ENCODE data around the gene MYOCOS.
"Not testable (repeated sequence)": the region's sequence is repeated elsewhere in the genome, so short reads cannot be mapped to it uniquely, and the experiment has no call there.

The MYOCOS gene, protein sequence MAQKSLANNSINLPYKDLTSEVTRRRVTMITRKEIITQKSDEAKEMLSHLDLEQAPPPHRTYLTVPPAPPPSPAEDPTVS

DNA sequence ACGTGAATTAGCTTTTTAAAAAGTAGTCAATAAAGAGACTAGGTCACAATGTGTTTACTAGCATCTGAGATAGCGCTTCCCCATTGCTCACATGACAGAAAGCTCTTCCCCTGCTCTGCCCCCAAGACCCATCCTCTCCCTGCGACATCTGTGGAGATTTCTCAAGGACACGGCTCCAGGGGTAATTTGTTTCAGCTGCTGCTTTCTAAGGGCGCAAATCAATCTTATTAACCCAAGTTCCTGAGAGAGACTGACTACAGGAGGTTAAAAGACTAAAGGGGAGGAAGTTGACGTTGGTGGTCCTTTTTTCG is at the start of gene MYOCOS:
MYOCOS (plus strand) TSS at position 92 of the 311 bp plus-strand sequence. CDS start 1,641 bp downstream, outside the sequence.
- DNase-seq (ENCODE audit: extremely low read depth in 1 of 2, low read depth in 1 of 2), result no peak

DNA sequence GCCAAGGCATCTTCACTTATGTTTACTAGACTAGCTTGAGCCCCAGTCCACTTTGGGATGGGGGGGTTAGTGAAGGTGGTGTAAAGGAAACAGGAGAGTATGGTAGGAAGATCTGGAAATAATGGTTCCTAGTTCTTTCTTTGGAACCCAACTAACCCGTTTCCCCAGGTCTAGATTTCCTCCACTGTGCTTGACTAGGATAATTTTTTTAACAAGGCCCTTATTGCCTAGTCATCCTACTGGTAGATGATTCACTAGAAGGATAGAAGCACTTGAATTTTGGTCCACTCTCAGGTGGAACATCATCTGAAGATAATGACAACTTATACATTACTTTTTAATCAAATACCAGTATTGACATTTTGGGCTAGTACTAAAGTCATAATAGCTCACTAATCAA is 45.9 kb upstream of the MYOCOS start:
- no peak for DNase-seq (ENCODE audit: extremely low read depth in 1 of 2, low read depth in 1 of 2)

DNA sequence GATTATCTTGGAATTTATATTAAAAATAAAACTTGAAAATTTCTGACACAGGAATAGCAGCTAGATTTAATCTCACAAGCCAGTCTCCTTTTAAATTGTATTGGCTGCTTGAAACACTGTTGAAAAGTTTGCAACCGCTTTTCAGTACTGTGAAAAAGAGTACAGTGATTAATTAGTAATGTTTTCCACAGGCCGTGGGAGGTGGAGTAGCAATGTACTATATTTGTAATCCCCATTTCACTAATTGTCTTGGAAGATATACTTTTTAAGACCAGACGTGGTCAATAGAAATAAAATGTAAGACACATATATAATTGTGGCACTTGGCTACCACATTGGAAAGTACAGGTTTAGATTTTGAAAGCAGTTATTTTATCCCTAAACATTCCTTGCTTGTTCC is 40.8 kb upstream of the MYOCOS start:
- DNase-seq (ENCODE audit: extremely low read depth in 1 of 2, low read depth in 1 of 2), result no peak

DNA sequence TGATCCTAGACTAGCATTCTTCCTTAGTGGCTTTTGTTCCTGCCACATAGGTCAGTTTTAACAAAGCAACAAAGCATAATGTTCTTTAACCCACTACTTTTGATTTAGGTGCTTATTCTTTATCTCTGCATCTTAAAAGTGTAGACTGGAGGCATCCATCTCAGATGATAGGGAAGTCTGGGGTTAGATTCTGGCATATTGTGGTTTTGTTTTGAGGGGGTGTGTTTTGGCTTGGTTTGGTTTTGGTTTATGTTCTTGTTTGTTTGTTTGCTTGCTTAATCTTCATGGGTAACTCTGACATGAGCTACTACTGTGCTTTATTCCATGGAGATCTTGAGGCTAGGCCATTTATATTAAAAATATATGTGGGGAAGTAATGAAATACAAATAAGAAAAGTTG is 40.3 kb upstream of the MYOCOS start:
- DNase-seq (ENCODE audit: extremely low read depth in 1 of 2, low read depth in 1 of 2), result no peak

DNA sequence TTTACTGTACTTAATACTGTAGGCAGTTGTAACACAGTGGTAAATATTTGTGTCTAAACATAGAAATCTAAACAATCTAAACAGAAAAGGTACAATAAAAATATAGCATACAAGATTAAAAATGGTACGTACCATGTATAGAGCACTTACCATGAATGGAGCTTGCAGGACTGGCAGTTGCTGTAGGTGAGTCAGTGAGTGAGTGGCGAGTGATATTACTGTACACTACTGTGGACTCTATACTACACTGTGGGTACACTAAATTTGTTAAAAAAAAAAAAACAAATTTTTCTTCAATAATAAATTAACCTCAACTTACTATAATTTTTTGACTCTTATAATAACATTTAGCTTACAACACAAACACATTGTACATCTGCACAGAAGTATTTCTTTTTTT is 39.5 kb upstream of the MYOCOS start:
- no peak for DNase-seq (ENCODE audit: extremely low read depth in 1 of 2, low read depth in 1 of 2)

DNA sequence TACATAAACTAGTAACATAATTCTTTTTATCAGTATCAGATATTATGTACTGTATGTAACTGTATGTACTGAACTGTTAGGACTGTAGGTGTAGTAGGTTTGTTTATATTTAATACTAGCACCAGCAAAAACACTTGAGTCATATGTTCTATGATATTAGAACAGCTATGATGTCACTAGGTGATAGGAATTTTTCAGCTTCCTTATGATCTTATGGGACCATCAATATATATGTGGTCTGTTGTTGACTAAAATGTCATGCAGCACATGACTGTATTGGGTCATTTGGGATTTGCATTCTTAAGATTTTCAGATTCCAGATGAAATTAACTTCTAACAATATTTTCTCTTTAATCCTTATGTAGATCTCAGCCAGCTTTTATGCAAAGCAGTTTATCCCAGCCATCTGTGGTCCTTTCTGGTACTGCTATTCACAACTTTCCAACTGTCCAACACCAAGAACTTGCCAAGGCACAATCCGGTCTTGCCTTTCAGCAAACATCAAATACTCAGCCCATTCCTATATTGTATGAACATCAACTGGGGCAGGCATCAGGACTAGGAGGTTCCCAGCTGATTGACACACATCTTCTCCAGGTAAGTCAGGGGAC is 38.3 kb upstream of the MYOCOS start:
- no peak for DNase-seq (ENCODE audit: extremely low read depth in 1 of 2, low read depth in 1 of 2)

DNA sequence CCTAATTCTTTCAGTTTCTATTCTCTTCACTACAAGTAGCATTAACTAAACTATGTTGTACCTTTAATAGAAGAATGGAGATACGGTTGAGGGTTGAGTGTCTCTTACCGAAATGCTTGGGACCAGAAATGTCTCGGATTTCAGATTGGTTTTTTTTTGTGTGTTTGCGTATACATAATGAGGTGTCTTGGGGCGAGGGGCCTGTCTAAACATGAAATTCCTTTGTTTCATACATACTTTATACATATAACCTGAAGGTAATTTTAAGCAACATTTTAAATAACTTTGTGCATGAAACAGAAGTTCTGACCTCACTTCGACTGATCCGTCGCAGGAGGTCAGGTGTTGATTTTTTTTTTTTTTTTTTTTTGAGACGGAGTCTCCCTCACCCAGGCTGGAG is 36.3 kb upstream of the MYOCOS start:
- no peak for DNase-seq (ENCODE audit: extremely low read depth in 1 of 2, low read depth in 1 of 2)

DNA sequence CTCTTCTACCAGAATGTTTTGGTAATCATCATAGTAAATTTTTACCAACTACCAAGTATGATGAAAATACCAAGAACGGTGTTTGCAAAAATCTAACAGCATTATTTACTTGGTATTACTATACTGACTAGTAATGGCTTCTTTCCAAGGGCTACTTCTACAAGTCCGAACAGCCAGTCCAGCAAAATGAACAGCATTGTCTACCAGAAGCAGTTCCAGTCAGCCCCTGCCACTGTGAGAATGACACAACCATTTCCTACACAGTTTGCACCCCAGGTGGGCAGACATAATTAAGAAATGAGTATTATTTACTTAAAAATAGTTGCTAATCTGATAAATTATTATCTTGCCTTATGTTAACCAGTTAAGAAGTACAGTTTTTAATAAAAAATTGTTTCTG is 33.8 kb upstream of the MYOCOS start:
- DNase-seq (ENCODE audit: extremely low read depth in 1 of 2, low read depth in 1 of 2), result no peak

DNA sequence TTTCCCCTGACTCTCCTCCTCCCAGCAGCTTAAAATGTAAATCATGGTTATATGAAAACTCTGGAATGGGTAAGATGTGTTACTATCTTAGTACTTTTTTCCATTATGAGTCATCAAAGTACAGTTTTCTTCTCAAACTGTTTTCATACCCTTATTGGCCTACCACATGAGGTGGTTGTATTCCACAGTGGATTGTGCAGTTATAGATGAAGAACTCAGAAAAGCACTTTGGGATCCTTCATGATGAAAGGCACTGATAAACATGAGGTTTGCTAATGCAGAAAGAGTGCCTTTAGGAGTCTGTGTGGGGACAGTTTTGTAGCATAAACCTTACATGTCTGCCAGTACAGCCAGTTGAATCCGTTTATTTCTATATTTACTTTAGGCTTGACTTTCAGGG is 32.0 kb upstream of the MYOCOS start:
- no peak for DNase-seq (ENCODE audit: extremely low read depth in 1 of 2, low read depth in 1 of 2)

DNA sequence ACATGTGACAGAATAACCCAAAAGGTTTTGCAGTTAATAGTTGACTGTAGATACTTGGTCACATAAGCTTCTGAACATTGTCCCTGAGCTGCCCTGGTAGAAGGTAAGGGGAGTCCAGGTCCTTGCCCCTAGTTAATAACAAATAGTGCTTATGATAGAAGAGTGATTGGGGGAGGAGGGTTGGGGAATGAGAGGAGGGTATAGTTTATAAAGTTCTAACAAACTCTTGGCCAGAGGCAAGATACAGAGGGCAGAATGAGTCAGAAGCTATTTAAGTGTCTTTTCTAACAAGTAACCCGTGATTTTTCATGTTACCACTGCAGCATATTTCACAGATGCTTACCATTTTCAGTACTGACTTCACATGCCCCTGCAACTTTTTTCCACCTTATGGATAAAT is 26.7 kb upstream of the MYOCOS start:
- no peak for DNase-seq (ENCODE audit: extremely low read depth in 1 of 2, low read depth in 1 of 2)

DNA sequence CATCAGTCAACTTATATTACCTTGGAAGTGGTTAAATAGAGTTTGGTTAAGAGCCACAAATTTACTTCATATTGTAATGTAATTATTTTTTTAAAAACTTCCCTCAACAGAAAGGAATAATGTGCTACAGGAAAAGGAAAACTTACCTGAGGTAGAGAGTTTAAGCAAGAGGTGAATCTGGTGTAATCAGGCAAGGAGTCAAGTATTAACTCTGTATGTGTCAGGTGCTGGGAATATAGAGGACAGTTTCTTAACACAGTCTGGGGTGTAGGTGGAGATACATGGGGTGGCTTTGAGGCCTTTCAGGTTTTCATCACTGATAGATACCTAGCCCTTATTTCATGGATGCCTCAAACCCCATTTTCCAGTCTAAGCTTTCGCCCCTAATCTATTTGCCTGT is 25.9 kb upstream of the MYOCOS start:
- DNase-seq (ENCODE audit: extremely low read depth in 1 of 2, low read depth in 1 of 2), result no peak

DNA sequence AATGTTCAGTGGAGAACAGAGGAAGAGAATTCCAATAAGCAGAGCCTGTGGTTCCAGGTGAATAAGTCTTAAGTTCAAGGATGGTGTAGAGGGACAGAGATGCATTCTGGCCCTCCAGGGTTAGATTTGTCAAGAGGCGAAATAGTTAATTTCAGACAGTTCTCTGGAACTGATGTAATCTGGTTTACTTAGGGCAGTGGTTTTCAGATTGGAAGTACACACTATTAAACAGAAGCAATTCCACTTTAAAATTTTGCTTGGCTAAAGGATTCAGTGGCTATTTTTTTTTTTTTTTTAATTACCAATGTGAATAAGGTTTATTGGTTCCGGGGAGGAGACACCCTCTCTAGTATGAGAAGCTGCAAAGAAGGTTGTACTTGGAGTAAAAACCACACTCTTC is 25.3 kb upstream of the MYOCOS start:
- DNase-seq (ENCODE audit: extremely low read depth in 1 of 2, low read depth in 1 of 2), result no peak

DNA sequence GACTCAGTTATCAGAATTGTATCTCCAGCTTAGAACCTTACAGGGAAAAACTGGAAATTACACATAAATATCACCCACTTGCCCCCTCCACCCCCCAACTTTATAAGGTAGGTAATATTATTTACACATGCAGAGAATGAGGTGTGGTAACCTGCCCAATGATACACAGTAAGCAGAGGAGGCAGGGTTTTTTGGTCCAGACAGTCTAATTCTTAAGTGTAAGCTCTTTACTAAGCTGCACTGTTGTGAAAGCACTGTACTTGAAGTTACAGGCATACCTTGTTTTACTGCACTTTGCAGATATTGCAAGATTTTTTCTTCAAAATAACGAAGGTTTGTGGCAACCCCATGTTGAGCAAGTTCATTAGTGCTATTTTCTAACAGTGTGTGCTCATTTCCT is 24.8 kb upstream of the MYOCOS start:
- DNase-seq (ENCODE audit: extremely low read depth in 1 of 2, low read depth in 1 of 2), result no peak

DNA sequence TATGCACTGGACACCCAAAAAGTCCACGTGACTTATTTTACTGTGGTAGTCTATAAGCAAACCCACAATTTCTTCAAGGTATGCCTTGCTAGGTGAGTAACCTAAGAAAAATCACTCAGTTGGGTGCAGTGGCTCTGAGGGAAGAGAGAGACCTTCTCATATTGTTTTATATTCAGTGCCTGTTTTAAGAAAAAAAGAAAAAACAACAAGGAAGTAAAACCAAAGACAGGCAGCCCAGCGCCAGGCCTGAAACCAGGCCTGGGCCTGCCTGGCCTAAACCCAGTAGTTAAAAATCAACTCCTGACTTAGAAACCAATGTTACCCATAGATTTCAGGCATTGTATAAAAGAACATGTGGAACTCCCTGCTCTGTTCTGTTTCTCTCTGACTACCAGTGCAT is 21.7 kb upstream of the MYOCOS start:
- DNase-seq (ENCODE audit: extremely low read depth in 1 of 2, low read depth in 1 of 2), result not testable (repeated sequence)

DNA sequence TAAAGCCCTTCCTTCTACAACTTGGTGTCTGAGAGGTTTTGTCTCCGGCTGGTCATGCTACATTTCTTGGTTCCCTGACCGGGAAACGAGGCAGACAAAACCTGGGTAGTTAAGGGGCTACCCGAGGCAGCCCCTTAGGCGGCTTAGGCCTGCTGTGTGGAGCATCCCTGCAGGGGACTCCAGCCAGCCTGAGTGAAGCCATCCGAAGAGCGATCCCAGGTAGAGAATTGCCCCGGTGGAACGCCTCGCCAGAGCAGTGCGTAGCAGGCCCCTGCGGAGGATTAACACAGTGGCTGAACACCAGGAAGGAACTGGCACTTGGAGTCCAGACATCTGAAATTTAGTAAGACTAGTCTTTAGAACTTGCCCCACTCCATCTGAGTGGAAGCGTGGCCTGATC is 21.2 kb upstream of the MYOCOS start:
- DNase-seq (ENCODE audit: extremely low read depth in 1 of 2, low read depth in 1 of 2), result no peak

DNA sequence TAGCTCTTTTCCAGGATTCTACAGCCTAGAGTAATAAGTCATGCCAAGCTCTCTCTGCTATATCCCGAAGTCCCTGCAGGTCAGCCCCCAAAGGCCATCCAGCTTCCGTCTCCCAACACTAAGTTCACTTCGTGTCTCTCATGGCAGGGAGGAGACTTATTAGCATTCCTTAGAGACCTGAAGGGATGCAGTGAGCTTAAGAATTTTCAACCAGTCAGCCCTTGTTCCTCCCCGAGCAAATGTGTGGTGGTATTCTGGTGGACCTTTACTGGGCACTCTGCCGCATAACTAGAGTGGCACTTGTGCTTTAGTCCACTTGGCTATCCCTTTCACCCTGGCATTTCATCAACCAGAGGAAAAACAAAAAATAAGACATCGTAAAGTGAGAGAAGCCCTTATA is 19.0 kb upstream of the MYOCOS start:
- DNase-seq (ENCODE audit: extremely low read depth in 1 of 2, low read depth in 1 of 2), result not testable (repeated sequence)

DNA sequence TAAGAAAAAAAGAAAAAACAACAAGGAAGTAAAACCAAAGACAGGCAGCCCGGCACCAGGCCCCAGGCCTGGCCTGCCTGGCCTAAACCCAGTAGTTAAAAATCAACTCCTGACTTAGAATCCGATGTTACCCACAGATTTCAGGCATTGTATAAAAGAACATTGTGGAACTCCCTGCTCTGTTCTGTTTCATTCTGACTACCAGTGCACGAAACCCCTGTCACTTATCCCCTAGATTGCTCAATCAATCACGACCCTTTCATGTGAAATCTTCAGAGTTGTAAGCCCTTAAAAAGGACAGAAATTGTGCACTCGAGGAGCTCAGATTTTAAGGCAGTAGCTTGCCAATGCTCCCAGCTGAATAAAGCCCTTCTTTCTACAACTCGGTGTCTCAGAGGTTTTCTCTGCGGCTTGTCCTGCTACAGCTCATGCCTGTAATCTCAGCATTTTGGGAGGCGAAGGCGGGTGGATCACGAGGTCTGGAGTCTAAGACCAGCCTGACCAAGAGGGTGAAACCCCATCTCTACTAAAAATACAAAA is 15.6 kb upstream of the MYOCOS start:
- no peak for DNase-seq (ENCODE audit: extremely low read depth in 1 of 2, low read depth in 1 of 2)

DNA sequence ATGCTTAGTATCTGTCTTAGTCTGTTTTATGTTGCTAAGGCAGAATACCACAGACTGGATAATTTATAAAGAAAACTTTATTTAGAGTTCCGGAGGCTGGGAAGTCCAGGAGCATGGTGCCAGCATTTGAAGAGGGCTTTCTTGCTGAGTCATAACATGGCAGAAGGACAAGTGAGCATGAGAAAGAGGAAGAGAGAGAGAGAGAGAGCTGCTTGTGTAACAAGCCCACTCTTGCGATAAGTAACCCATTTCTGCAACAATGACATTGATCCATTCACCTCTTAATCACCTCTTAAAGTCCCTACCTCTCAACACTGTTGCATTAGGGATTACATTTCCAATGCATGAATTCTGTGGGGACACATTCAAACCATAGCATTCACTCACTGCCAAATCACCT is 11.7 kb upstream of the MYOCOS start:
- DNase-seq (ENCODE audit: extremely low read depth in 1 of 2, low read depth in 1 of 2), result no peak

DNA sequence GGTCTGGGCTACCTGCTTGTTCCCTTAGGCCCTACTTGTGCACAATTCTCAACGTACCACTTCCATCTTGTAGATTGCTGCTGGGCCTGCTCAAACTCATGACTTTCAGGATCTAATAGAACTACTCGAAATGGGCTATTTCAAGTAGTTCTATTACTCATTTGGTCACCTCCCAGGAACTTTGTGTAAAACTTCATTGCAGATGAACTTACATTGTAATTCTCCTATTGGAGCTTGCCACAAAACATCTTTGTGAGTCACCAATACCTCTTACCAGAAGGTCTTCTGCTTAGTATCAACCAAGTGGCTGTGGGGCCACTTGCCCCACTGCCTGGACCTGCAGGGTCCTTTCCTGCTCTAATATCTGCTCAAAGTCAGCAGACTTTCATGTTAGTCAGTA is 10.7 kb upstream of the MYOCOS start:
- DNase-seq (ENCODE audit: extremely low read depth in 1 of 2, low read depth in 1 of 2), result no peak

DNA sequence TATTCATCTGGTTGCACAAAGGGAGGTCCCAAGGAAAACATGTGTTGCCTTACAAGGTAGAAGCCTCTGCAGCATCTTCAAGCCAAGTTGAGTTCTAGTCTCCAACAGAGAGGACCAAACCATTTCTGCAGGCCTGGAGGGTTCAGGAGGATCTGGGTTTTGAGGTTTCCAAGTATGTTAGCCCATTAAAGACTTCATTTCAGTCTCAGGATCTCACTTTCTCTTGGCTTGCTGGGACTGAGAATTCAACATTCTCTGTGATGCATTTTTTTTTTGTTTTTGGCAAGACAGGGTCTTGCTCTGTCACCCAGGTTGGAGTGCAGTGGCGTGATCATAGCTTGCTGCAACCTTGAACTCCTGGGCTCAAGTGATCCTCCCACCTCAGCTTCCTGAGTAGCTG is 8.8 kb upstream of the MYOCOS start:
- DNase-seq (ENCODE audit: extremely low read depth in 1 of 2, low read depth in 1 of 2), result no peak

DNA sequence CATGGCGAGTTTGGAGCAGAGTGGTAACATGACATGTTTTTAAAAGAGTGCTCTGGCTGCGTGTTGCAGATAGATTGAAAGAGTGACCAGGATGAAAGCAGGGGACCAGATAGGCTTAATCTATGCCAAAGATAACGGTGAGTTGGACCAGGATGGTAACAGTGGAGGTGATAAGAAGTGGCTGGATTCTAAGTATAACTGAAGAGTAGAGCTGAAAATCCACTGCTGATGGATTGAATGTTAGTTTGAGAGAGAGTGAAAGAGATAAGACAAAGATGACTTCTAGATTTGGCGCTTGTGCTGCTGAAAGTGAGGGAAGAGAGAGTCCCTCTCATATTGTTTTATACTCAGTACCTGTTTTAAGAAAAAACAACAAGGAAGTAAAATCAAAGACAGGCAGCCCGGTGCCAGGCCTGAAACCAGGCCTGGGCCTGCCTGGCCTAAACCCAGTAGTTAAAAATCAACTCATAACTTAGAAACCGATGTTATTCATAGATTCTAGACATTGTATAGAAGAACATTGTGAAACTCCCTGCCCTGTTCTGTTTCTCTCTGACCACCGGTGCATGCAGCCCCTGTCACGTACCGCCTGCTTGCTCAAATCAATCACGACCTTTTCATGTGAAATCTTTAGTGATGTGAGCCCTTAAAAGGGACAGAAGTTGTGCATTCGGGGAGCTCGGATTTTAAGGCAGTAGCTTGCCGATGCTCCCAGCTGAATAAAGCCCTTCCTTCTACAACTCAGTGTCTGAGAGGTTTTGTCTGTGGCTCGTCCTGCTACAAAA is 6.7 kb upstream of the MYOCOS start:
- not testable (repeated sequence) for DNase-seq (ENCODE audit: extremely low read depth in 1 of 2, low read depth in 1 of 2)

DNA sequence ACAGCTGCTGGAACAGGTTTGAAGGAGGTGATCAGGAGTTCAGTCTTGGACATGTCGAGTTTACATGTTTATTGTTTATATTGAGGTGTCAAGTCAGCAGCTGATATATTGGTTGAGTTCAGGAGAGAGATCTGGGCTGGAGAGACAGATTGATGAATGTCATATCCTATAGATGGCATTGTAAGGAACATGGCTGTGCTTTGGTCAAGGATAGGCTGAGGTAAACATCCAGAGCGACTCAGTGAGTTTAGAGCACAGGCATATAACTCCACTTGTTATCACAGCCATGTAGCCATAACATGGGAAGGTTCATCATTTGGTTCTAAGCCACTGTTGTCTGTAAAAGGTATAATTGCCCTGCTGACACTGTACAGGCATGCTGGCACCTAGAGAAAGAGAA is 5.5 kb upstream of the MYOCOS start:
- no peak for DNase-seq (ENCODE audit: extremely low read depth in 1 of 2, low read depth in 1 of 2)
